HG03159 (cell line): ENCODE measurements around the gene PIK3R1.

Source experiments
- ATAC-seq: cut with Tn5 transposase; IDR thresholded peaks from one replicate; pipeline ENCODE4 v1.9.1; 2021; ENCODE audit warnings: mild to moderate bottlenecking, moderate library complexity; ENCODE audit not compliant: unreplicated experiment

Gene PIK3R1

DNA sequence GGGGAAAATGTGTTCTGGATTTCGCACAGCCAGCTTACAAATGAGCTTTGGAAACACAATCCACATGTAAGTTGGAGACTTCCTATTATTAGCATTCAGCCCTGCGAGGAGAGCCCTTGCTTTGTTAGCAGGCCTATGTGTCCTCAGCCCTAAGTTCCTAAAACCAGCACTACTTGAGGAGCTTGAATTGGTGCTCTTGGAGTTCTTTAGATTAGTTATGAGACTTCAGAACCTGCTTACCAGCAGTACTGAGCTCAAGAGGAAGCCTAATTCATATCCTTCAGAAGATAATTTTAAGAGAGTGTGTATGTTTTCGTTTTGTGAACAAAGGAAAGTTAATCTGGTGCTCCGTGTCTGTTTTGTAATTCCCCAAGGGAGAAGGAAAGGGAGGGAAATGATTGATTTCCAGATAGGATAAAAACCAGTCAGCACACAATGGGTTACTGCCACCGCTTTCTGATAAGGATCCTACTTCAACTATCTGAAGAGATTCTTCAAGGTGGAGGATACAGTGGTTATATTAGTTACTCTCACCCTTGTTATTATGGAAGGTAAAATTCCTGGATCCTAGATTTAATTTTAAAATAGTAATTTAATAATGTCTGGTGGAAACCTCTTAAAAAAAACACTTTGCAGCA lies 35.2 kb downstream of the PIK3R1 start:
- ATAC-seq = no peak

DNA sequence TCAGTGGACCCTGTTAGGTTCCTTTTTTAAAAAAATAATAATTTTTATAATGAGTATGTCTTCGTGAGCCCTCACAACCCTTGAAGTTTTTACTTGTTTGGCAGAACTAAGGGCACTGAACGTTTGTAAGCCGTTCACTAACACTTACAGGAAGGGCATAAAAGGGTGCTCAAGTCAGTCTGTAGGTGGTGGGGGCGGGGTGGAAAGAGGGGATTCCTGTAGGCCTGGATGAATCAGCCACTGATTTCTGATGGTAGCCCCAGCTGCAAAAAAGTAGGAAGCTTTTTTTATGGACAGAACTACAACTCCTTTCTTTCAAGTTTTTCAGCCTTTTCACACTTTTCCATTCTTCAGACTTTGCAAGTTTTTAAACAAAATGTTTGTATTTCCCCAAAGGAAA lies 35.8 kb downstream of the PIK3R1 start:
- ATAC-seq = no peak

DNA sequence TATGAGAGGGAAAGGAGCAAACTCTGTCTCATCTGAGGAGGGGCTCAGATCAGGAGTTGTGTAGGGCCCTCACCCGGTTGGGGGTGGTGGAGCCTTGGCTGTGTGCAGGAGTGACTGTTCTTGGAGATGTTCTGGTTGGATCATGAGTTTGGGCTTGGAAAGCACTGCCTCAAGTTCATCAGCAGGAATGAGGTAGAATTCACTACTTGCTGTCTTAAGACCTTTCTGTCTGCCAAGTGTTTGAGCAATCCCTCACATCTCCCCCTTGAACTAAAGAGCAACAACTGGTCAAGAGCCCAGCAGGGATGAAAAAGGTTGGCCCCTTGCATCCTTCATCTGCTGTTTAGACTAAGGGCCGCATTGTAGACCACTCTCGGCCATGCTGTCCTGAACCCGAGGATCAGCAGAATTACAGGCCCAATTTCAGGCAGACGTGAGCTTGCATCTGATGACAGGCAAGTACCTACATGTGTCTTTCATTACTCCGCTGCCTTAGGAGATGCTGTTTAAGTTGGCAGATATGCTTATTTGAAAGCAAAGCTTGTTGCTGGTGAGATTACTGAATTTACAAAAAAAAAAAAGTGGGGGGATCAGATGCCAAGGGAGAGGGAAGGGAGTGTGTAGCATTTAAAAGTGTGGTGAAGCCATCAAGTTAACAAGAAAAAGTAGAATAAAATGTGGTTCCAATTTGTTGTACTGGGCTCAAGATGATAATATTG lies 36.4 kb downstream of the PIK3R1 start:
- no peak for ATAC-seq

DNA sequence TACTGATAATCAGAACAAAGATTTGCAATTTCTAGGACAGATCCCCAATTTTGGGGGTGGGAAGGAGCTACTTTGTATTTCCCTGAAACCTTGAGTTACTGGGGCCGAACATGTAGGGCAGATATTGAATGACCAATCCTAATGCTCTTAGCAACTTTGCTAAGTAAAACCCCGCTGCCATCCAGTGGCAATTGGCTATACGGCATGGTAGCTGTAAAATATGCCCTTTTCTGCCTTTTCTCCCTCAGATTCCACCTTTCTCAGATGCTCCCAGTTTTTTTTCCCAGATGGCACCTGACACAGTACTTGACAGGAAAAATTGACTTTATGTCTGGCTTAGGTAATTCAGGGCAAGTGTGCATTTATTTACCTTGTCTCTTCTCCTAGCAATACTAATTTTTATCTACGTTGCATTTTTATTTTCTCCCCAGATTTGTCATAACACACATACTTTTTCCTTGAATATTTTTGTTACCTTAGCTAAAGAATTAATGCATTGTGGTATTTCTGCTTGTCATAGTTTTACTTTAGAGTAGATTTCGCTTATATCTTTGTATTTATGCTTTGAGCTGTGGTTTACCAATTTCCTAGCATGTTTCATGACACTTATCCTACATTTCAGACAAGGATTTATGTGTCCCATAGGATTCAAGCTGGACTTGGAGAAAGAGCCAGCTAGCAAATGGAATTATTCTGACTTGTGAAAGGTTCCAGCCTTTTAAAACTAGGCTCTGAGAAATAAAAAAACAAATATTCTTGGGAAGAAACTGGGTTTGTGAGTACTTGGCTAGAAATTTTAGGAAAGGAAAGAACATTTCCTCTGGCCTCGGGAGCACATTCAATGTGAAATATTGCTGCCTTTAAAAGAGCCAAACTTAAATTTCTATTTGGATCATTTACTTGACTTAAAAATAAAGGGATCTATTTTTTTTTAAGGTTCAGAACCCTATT lies 37.4 kb downstream of the PIK3R1 start:
- ATAC-seq = peak; percentile 75

DNA sequence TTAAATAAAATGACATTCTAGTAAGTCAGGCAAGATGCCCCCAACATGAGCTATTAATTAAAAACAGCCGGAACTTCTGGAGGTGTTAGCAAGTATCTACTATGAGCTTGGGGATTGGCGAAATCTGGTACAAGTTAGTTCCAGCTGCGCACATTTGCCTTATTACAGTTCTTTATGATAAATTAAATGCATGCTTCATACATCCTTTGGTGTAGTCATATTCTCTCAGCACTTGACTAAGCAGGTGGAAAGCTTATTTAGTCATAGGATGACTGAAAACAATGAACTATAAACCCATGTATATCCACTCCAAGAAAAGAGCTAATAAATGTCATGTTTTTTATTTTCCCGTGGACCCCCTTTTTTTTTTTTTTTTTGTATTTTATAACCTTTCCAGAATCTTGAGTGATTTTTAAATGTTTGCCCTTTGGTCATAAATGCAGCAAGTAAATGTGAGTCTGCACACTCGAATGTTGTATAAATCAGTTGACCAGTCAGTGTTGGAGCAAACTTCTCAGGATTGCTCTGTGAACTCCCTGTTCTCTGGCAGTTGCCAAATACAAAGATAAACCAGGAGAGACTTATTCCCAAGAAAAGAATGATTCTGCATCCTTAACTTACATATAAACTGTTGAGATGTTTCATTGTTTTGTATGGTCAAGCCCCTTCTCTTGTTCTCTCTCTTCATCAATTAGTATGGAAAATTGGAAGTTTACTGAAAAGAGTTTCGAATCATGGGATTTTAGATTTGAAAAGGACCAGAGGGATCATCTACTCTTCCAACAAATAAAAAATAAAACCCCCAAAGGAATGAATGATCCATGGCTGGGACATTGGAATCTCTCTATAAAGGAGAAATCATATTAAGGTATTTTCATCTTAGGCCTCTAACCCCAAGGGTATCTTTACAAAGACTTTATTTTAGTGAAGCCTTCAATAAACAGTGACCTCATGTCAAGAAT lies 38.3 kb downstream of the PIK3R1 start:
- ATAC-seq = no peak

DNA sequence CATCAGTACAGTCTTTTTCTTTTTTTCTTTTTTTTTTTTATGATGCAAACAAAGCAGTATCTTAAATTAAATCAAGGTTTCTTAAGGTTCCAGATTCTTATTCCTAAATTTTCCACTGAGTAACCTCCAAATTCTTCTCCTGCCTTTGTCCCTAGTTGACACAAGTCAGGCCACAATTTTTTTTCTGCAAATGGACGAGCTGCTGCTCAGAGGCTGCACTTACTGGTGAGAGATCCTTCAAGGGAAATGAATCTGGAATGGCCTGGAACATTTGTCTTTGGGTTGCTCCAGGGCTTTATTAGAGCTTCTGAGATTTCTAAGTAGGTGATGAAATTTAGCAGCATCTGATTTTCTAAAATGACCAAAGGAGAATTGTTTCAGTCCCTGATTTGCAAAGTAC lies 39.3 kb downstream of the PIK3R1 start:
- no peak for ATAC-seq

DNA sequence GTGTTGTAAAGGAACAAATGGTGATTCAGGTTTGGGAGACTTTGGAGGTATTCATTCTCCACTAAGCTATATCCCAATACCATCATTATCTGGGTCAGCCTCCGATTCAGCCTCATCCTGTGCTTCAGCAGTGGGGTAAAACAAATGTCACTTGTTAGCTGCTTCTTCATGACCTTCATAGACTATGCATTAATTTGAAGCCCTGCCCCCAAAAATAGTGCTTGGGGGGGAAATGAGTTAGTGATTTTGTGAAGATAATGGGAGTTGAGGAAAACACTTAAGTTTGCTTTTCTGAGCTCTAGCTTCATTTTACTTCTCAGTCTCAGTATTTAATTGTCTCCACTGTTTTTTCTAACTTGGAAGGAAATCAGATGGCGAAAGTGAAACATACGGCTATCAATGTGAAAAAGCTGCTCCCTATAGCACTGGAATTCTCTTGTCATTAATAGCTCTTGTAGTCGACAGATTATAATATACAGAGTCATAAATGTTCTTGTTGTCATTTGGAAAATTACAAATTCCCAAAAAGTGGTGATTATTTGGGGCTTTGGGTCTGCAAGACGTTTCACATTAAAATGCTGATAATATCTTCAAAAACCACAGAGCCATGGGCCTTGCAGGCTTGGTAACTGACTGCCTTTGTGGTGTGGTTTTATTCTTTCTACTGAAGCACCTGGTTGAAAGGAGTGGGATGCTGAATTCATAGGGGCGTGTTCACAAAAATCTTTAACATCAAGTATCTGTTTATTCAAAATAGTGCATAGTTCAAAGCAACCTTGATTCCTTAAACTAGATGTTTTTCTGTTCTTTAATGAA lies 40.0 kb downstream of the PIK3R1 start:
- ATAC-seq = no peak

DNA sequence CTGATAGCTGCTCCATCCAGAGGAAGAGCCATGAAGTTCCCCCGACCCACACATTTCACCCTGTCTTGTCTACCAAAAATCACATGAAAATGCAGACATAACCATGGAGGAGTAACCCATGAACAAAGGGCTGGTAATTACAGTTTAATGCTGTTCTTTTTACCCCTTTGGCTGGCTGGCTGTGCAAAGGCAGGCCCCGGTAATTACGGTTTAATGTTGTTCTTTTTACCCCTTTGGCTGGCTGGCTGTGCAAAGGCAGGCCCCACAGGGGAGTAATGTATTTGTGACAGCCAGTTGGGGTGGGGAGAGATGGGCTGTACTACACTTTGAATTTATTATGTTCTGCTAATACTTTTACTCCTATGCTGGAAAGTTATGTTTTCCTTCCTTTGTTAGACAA lies 41.7 kb downstream of the PIK3R1 start:
- ATAC-seq = no peak

DNA sequence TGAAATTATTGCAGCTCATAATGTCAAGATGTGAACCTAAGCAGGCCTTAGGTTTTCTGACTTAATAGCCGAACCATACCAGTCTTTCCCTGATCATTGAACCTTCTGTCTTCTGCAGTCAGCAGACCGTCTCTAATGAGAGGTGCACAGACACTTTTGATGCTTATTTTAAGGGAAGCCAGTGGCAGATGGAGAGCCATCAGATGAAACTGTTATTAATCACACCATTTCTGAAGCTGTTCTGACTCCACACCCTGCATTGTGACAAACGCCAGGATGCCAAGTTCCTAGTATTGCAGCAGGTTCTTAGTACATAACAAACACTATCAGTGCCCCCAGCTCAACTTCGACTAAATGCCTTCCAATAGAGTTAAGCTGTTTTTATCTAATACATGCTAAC lies 43.0 kb downstream of the PIK3R1 start:
- no peak for ATAC-seq

DNA sequence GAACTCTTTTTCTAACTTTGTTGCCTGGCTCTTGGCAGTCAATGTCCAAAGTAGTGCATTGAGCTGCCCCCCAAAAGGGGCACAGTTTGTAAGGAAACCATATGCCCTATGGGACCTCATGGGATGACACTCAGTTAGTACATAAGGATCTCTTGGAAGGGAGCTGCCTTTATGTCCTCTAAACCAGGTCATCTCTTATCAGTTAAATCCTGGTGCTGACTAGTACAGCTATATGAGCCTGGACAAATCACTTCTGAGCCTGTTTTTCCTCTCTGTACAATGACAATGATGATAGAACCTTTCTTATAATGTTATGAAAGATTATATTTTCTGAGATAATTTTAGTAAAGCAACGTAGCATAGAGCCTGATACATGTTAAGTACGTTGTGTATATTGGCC lies 44.1 kb downstream of the PIK3R1 start:
- ATAC-seq = no peak

DNA sequence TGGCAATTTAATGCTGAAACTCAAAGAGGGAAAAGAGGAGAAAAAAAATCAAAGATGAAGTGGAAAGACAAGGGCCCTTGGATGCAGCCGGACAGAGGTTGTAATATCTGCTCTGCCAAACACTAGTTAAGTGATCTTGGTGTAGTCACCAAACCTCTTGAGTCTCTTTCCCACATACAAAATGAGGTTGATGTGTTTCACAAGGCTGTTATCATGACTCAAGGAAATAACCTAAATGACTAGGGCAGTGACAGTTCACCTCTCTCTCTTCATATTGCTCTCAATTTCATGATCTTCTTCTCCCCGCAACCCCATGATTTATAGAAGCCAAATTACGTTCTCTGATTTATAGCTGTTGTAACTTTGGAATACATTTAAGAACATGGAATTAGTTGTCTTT lies 44.9 kb downstream of the PIK3R1 start:
- no peak for ATAC-seq

DNA sequence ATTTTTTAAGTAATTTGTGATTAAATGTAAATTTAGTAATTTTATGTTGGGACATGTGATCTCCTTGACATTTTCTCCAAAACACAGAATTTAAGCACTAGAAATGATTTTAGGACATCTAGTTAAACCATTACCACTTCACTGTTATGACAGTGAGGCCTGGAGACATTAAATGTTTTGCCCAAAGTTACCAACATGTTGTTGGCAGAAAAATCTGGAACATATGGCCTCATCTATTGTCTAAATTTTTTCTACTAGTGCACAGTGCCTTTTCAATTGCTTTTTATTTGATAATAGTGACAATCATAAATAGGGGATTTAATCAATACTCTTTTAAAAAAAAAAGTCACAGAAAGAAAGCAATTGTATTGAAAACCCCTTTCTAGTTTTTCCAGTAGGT lies 45.6 kb downstream of the PIK3R1 start:
- ATAC-seq = no peak

DNA sequence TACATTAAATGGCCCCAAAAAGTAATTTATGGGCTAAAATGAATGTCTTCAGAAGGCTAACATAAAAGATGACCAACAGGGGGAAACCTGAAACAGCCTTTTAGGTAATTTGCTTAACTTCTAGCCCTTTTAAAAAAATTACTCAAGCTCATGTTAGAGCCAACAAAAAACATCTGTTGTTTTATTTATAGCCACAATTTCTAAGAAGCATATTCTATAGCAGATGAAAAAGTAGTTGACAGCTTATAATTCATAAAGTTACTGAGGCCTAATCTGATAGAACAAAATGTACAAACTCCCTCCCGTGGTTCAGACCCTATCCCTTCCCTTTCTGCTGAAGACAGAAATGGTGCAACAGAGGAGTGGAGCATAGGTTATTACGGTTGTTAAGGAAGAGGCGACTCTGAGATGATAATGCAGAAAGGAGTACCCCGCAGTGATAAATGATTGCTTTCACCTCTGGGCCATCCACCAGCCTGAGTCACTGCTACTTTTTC lies 46.1 kb downstream of the PIK3R1 start:
- ATAC-seq = no peak

DNA sequence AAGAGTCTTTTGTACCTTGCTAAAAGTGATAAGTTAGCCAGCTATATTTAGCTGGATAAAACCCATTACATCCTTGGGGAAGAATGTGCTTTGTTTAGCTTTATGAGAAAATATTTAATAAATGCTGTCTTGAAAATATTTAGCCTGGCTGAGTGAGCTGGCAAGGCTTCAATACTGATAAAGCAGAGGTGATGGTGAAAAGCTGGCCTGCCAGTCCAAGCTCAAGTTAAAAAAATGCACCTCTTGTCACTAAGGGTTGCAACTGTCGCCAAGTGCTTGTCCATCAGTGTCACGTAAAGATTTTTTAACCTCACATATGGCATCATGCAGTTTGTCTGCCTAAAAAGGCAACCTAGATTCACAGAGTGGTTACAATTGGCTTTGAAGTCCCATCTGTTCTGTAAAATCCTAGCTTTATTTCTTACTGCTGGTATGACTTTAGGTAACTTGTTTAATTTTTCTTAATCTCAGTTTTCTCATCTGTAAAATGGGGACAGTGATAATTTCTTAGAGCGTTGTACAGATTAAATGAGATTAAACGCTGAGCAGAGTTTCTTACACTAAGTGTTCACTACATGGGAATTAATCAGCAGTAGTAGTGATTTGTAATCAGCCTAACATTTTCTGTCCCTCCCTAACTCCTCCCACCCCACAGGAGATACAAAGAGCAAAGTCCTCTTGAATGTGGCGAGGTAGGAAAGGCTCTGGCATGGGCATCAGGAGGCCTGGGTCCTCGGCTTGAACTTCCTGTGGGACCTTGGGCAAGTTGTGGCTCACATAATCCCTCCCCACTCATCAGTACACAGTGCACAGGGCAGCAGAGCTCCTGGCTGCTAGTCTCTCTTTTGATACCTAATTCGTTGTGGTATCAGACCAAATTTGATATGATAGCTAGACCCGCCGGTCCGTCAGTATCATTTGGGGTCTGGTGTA lies 48.7 kb downstream of the PIK3R1 start:
- no peak for ATAC-seq

DNA sequence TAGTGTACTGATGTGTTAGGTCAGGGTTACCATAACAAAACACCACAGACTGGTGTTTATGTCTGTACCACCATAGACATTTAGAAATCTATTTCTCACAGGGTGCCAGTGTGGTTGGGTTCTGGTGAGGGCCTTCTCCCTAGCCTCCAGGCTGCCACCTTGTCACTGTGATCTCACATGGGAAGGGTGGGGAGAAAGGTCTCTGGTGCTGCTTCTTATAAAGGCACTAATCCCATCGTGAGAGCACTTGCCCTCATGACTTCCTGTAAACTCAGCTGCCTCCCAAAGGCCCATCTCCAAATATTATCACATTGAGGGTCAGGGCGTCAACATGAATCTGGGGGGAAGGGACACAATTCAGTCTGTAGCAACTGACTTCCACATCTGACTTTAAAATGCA lies 49.8 kb downstream of the PIK3R1 start:
- no peak for ATAC-seq

DNA sequence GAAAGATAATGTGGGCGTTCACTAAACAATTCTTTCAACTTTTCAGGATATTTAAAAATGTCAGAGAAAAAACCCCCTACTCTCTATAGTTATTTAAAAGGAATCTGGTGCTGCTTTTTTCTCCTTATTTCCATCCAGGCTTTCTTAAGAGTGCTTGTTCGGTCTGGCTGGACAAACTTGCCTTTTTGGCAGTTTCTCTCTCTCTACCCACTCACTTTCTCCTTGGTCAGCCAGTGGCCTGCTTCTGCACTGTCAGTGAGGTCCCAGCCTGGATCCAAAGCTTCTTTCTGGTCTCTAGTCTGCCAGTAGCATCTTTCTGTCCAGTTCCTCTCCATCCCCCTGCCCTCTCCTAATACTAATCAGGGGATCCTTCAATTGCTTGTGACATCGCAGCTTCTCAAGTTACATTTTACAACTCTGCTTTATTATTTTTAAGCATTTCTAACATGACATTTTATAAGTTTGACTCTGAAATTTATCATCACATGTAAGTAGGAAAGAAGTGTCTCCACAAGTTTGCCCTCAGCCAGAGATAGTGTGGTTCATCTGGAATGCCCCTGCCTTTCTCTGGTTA lies 50.4 kb downstream of the PIK3R1 start:
- ATAC-seq = no peak

DNA sequence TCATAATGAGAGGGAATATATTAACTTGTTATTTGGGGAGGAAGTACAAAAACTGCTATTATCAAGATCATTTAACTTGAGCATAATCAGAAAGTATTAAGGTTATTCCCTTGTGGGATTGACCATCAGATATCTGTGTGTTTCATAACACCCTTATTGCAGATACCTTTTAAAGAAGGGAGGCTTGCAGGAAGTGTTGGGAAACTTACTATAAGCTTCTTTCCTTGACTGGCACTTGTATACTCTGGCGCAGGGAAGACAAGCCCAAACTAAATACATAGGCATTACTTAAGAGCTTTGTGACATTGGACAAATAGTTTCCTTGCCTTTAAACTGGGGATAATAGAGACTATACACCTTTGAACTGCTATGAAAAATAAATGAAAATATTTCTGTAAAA lies 50.9 kb downstream of the PIK3R1 start:
- ATAC-seq = no peak

DNA sequence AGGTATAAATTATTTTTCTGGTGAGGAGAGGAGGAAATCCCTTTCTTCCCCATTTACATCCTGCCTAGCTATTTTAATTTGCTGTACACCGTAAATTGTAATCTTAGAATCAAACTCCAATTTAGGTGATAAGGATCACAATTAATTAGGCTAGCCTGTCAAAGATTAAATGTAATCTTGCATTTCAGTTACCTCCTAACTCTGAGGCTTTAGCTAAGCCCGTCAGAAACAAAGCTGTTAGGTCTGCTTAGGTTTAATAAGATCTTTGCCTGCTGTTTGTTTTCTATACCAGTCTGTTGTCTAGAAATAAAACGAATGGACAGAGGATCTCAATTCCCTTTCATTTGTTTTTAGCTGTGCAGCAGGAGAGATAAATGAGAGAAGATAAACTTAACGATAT lies 51.5 kb downstream of the PIK3R1 start:
- ATAC-seq = no peak
